GM18526 (cell line): Measurements from ENCODE around the gene CCDC63.

Experiments used
- POLR2A ChIP-seq: IDR thresholded peaks from 3 replicates; pipeline ENCODE4 v1.6.1; 2011; ENCODE audit not compliant: insufficient read length; ENCODE audit errors: extremely low read depth

CCDC63 gene

DNA sequence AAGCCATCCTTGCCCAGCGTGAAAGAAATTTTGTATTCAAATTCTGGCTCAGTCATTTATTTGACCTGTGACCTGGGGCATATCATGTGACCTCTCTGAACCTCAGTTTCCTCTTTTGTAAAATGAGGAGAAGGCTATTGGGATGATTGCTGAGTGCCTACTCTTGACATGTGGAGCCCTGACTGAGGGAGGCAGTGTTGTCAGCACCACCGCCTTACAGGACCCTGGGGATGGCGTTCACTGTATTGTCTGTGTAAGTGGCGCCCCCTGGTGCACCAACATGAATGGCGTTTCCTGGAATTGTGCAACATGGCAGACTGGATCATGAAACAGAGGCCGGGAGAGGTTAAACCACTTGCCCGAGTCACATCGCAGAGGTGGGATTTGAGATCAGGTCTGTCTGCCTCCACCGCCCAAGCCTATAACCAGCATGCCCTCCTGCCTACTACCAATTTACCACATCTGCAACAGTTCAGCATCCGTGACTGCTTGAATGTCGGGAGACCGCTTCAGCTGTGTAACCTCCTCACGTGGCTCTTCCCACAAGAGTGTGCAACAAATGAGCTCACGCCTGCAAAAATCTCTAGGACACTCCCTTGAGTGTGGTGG, 20.1 kb upstream of the CCDC63 start:
- TF ChIP-seq POLR2A, result no peak

DNA sequence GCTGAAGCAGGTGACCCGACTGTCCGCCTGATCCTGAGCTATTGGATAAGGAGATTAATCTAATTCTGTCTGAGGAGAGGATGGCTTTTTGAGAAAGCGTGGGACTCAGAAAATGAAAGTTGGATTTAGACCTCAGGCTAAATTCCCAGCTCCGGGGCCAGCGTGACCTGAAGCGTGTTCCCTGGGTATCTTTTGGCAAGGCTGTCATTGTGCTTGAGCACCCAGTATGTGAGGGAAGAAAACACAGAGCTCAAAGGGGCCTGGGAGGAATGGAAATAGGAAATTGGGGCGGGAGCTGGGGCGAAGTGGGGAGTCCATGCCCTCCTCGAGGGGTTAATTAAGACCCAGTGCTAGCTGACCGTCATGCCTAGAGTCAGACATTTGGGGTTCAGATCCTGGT, 17.5 kb upstream of the CCDC63 start:
- TF ChIP-seq POLR2A, result no peak

DNA sequence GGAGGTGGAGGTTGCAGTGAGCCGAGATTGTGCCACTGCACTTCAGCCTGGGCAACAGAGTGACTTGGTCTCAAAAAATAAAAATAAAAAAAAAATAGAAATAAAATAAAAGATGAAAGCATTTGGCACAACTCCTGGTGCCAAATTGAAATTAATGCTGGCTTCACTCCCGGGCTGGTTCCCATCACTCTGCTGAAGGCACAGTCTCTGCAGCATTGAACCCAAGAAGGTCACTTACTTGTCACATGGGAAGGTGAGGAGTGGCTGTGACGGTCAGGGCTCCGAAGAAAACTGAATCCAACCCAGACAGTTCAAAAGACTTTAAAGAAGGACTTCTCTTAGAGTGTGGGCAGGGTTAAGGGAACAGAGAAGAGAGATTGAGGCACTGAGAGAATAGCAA, 10.5 kb upstream of the CCDC63 start:
- no peak for TF ChIP-seq POLR2A

DNA sequence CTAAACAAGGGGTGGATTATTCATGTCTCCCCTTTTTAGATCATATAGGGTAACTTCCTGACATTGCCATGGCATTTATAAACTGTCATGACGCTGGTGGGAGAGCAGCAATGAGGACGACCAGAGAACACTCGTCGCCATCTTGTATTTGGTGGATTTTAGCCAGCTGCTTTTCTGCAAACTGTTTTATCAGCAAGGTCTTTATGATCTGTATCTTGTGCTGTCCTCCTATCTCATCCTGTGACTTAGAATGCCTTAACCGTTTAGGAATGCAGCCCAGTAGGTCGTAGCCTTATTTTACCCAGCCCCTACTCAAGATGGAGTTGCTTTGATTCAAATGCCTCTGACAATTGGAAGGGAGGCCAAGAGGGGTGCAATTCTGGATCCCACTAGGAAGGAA, 5.8 kb upstream of the CCDC63 start:
- TF ChIP-seq POLR2A, result no peak

DNA sequence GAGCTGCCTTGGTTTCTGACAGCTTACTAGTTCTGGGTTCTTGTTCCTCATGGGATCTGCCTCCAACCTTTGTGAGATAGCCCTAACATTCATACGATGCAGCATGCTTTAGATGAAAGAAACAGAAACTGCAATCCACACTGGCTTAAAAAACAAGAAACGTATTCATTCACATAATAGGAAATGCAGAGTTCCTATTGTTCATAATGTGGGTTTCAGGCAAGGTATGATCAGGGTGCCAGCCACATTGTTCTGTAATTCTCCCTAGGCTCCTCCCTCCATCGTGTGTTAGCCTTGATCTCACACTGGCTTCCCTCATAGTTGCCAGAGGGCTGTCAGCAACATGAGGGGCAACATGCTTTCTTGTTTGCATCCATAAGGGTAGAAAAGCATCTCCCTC, 2.7 kb upstream of the CCDC63 start:
- no peak for TF ChIP-seq POLR2A

DNA sequence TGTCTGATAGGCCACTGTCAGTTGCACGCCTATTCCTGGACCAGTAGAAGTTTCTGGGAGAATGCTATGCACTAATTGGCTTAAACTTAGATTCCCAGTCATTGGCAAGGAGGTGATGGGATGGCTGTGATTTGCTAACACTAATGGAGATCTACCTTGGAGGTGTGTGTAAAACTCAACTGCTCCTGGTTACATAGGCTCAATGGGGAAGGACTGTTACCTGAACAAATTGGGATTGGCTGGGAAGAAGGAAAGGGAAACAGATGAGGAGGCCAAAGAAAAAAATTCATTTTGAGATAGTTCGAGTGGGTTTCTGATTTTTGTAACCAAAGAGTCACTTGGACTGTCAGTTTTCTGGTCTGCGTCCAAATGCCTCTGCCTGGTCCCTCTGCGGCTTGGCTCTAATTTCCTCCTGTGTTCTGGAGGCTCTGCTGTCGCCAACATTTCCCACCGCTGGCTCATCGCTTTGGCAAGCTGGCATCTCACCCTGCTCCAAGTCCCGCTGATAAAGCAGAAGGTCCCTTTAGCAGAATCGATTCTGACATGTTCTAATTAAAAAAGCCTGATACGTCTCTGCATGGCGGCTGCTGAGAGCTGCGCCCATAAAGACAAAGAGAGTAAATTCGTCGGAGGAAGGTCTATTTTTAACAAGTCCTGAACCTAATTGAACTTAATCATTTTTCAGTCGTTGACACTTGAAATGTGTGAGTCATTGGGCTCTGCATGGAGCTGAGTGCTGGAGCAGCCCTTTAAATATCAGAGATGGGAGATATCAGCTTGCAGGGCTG, 2.0 kb upstream of the CCDC63 start:
- TF ChIP-seq POLR2A, result no peak

DNA sequence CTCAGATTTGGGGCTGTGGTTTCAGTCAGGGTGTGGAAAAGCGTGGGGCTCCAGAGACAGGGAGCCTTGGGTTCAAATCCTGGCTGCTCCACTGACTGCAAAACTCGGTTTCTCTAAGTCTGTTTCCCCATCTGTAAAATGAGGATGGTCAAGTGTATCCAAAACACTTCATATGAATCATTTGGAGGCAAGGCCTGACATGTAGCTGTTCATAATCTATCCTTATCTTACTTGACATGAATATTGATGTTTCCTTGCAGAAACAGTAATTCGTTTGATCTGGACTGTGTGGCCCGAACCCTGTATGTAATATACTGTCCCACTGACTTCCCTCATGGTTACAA, 1.5 kb upstream of the CCDC63 start:
- TF ChIP-seq POLR2A, result no peak

DNA sequence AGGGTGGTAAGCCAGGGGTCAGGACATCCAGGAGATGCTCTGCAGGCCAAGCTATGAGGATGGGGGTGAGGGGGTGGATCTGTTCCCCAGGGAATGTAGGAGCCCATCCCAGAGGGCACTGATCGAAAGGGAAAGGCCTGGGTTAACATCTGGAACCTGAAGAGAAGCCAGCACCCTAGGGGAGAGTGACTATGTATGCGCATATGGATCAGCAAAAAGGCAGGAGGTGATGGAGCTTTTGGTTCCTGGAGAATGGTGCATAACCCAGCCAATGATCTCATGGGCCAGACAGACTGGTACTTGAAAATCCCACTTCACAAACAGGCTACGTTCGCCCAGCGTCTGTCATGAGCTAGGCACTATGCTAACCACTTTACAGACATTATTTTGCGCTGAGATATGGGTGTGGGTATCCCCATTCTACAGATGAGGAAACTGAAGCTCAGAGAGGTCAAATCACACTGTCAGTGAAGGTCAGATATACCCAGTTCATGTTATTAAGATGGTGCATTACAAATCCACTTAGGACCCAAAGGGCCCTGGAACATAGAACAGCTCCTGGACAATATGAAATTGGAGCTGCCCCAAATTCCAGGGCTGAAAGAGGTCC, 1.6 kb downstream of the CCDC63 start:
- no peak for TF ChIP-seq POLR2A

DNA sequence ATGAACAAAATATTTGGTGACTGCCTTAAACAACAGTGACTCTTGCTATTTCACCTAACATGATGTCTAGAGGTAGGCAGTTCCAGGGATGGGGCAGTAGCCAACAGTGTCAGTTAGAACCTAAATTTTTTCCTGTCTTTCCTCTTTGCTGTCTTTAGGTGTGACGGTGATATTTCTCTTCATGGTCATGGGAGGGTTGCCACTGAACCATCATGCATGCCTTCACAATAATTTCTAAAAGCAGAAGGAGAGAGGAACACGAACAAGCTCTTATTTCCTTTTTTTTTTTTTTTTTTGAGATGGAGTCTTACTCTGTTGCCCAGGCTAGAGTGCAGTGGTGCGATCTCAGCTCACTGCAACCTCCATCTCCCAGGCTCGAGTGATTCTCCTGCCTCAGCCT, 2.4 kb downstream of the CCDC63 start:
- TF ChIP-seq POLR2A, result no peak

DNA sequence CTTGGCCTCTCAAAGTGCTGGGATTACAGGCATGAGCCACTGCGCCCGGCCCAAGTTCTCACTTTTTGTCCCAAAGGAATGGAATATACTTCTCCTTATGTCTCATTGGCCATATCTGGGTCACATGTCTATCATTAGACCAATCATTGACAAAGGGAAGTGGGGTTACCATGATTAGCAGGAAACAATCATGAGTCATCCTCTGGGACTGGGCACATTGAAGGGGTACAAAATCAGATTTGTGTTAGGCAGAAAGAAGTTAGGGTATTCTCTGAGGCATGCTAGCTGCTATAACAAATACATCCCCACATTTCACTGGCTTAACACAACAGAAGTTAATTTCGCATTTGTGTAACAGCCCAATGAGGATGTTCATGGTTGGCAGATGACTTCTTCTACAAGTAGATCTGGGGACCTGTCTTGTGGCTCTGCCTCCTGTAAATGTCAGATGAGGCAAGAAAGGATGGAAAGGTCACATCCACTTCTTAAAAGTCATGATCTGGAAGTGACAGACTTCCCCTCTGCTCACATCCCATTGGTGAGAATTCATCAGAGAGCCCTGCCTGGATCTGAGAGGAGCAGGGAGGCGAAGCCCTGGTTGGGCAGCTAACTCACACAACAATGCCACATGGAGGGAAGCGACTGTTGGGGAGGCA, 3.1 kb downstream of the CCDC63 start:
- no peak for TF ChIP-seq POLR2A

DNA sequence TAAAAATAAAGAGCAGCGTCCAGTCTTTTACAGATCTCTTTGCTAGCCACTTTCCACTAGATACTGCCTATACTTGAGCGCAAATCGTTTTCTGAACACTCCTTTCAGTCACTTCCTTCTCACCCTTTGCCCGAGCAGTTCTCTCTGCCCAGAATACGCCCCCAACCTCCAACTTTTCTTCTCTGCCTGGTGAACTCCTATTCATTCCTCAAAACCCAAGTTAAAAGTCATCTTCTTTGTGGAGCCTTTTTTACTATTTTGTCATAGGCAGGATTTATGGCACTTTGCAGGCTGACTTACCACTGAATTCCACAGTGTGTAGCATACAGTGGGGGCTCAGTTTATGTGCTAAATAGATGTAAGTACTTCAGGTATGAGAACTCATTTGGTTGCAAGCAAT, 4.0 kb downstream of the CCDC63 start:
- TF ChIP-seq POLR2A, result no peak

DNA sequence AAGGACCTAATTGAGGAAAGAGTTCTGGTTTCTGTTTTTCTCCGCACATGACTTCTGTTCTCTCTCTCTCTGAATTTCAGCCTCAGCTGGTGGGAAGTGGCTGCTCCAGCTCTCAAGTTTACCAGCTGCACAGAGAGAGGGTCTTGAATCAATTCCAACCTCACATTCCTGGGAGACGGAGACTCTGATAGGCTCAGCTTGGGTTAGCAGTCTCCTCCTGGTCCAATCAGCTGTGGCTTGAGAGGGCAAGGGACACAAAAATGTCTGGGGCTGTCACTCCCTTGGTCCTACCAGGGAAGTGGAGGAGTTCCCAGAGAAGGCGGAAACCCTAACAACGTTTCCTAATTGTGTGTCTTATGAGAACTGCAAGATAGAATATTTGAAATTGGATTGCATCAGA, 7.0 kb downstream of the CCDC63 start:
- TF ChIP-seq POLR2A, result no peak

DNA sequence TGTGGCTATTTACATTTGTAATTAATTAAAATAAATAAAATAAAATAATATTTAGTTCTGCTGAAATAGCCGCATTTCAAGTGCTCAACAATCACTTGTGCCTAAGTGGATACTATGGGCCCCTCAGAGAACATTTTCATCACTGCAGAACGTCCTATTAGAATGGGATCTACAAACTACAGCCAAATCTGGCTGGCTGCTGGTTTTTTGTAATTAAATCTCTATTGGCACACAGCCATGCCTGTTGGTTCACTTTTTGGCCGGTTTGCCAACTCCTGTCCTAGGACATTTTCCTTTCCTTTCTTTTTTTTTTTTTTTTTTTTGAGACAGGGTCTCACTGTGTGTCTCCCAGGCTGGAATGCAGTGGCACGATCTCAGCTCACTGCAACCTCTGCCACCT, 9.8 kb downstream of the CCDC63 start:
- no peak for TF ChIP-seq POLR2A

DNA sequence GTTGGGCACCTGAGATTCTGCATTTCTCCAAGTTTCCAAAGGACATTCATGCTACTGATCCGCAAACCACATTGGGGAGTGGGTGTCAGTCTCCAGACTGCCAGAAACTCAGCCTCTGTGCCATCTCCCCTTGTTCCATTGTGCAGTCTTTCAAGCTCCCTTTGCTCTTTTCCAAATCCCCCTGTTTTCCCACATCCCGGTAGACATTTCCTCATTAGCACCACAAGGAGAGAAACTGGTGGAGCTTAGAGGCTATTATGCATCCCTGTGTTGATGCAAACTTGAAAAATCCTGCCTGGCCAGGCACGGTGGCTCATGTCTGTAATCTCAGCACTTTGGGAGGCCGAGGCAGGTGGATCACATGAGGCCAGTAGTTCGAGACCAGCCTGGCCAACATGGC, 10.7 kb downstream of the CCDC63 start:
- no peak for TF ChIP-seq POLR2A

DNA sequence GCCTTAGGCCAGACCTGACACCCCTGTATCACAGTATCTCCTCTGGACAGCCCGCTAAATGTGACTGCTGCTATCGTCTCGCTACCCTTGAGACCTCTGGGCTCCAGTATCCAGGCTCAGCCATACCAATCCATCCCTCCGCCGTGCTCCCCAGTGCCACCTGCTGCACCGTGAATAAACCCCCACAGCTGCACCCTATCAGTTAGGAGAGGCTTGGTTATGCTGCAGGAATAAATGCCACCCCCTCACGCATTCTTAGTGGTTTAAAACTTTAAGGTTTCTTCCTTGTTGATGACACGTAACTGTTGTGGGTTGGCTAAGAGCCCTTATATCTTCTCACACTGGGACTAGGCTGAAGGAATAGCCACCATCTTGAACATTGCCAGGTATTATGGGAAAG, 12.1 kb downstream of the CCDC63 start:
- TF ChIP-seq POLR2A, result no peak

DNA sequence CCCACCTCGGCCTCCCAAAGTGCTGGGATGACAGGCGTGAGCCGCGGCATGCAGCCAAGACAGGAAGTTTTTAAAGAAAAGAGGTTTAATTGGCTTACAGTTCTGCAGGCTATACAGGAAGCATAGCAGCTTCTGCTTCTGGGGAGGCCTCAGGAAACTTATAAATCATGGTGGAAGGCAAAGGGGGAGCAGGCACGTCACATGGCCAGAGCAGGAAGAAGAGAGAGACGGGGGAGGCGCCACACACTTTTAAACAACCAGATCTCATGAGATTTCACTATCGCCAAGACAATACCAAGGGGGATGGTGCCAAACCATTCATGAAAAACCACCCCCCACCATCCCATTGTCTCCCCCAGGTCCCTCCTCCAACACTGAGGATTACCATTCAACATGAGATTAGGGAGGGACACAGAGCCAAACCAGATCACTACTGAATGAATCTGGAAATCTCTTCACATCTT, 14.1 kb downstream of the CCDC63 start:
- no peak for TF ChIP-seq POLR2A
